PC-9 (cell line): Measurements from ENCODE around the gene GNAI1.

Experiments used
- EZH2 ChIP-seq: fragments of 200-600 bp; sonication (generic); IDR thresholded peaks from 2 replicates; pipeline ENCODE4 v1.8.0; 2017; ENCODE audit warnings: antibody characterized with exemption, low read depth
- TF ChIP-seq, protein P1 (sequence below): fragments of 200-600 bp; sonication (generic); conservative IDR thresholded peaks from 2 replicates; pipeline ENCODE4 v1.6.1; 2017; ENCODE audit warnings: mixed run types, antibody characterized with exemption, mild to moderate bottlenecking, moderate library complexity

DNA sequence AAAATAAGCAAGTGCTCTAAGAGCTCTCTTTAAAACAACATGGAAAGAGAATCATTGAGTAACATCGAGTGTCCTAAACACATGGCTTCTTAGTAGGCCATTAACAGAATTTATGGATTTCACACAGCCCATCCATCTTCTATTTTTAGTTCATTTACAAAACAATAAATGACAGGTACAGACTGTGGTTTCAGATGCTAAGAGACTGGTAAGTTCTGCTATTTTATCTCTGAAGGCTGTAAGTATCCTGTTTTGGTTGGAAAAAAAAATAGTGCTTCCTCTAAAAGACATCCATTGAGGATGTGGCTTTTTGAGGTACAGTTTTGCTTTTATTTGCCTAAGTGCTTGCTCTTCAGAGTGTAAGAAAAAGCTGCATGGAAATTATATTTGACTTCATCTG, 27.4 kb upstream of the GNAI1 start:
- TF ChIP-seq, protein P1, sequence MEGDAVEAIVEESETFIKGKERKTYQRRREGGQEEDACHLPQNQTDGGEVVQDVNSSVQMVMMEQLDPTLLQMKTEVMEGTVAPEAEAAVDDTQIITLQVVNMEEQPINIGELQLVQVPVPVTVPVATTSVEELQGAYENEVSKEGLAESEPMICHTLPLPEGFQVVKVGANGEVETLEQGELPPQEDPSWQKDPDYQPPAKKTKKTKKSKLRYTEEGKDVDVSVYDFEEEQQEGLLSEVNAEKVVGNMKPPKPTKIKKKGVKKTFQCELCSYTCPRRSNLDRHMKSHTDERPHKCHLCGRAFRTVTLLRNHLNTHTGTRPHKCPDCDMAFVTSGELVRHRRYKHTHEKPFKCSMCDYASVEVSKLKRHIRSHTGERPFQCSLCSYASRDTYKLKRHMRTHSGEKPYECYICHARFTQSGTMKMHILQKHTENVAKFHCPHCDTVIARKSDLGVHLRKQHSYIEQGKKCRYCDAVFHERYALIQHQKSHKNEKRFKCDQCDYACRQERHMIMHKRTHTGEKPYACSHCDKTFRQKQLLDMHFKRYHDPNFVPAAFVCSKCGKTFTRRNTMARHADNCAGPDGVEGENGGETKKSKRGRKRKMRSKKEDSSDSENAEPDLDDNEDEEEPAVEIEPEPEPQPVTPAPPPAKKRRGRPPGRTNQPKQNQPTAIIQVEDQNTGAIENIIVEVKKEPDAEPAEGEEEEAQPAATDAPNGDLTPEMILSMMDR, result no peak
- TF ChIP-seq EZH2, result no peak
